Neural progenitor cell (in vitro differentiated cells): Measurements from ENCODE around the gene HFE. TPM values are rescaled to one million over a fixed set of nuclear protein-coding genes. Genes with fewer than 3 reads are reported as not detected.

ENCODE experiments used
- DNase-seq: peaks from one replicate; pipeline ENCODE4 v3.0.0-alpha.2; 2016; ENCODE audit warnings: low spot score
- H2AFZ ChIP-seq: fragments of 200-600 bp; sonication (generic); replicated peaks from 2 replicates; pipeline ENCODE4 v1.6.1; 2016; ENCODE audit warnings: antibody characterized with exemption
- H3F3A ChIP-seq: fragments of 200-600 bp; sonication (generic); 2 replicates; pipeline ENCODE4 v1.6.1; 2016; ENCODE audit warnings: antibody characterized with exemption, low read depth
- H3K27ac ChIP-seq: fragments of 200-600 bp; sonication (generic); 2 replicates; pipeline ENCODE4 v1.5.1; 2016; ENCODE audit warnings: mild to moderate bottlenecking
- H3K27me3 ChIP-seq: fragments of 200-600 bp; sonication (generic); 2 replicates; pipeline ENCODE4 v1.6.1; 2016; ENCODE audit warnings: mild to moderate bottlenecking, moderate library complexity
- H3K36me3 ChIP-seq: fragments of 200-600 bp; sonication (generic); 2 replicates; pipeline ENCODE4 v1.5.1; 2016
- H3K4me1 ChIP-seq: fragments of 200-600 bp; sonication (generic); 2 replicates; pipeline ENCODE4 v1.6.1; 2016; ENCODE audit warnings: mixed run types
- H3K4me2 ChIP-seq: fragments of 200-600 bp; sonication (generic); 2 replicates; pipeline ENCODE4 v1.6.1; 2016
- H3K4me3 ChIP-seq: fragments of 200-600 bp; sonication (generic); 2 replicates; pipeline ENCODE4 v1.5.1; 2016
- H3K79me2 ChIP-seq: fragments of 200-600 bp; sonication (generic); 2 replicates; pipeline ENCODE4 v1.6.1; 2016; ENCODE audit warnings: low read depth
- H3K9ac ChIP-seq: fragments of 200-600 bp; sonication (generic); 2 replicates; pipeline ENCODE4 v1.6.1; 2016
- H3K9me3 ChIP-seq: fragments of 200-600 bp; sonication (generic); 2 replicates; pipeline ENCODE4 v1.5.1; 2016; ENCODE audit warnings: low read depth
- H4K20me1 ChIP-seq: fragments of 200-600 bp; sonication (generic); 2 replicates; pipeline ENCODE4 v1.6.1; 2016; ENCODE audit warnings: low read depth
- H3K27ac Mint-ChIP-seq: 3 replicates; pipeline ENCODE4 v1.8.0; 2021; ENCODE audit warnings: mixed read lengths
- H3K27me3 Mint-ChIP-seq: 2 replicates; pipeline ENCODE4 v1.8.0; 2022; ENCODE audit warnings: low read depth, mild to moderate bottlenecking, inconsistent platforms, moderate library complexity, mixed read lengths; ENCODE audit not compliant: insufficient read depth
- H3K36me3 Mint-ChIP-seq: 3 replicates; pipeline ENCODE4 v1.8.0; 2021; ENCODE audit warnings: mixed read lengths
- H3K4me1 Mint-ChIP-seq: 3 replicates; pipeline ENCODE4 v1.8.0; 2021; ENCODE audit warnings: mixed read lengths
- H3K4me3 Mint-ChIP-seq: 3 replicates; pipeline ENCODE4 v1.8.0; 2021; ENCODE audit warnings: mild to moderate bottlenecking, moderate library complexity, mixed read lengths
- H3K9me3 Mint-ChIP-seq: 3 replicates; pipeline ENCODE4 v1.8.0; 2020; ENCODE audit warnings: mixed read lengths
- EZH2 ChIP-seq: fragments of 200-600 bp; sonication (generic); IDR thresholded peaks from 2 replicates; pipeline ENCODE4 v1.6.1; 2017; ENCODE audit warnings: antibody characterized with exemption, mild to moderate bottlenecking, moderate library complexity
- EZH2phosphoT487 ChIP-seq: fragments of 200-600 bp; sonication (generic); IDR thresholded peaks from 2 replicates; pipeline ENCODE4 v1.6.1; 2017; ENCODE audit warnings: antibody characterized with exemption
- total RNA-seq: library from RNA; depleted of rRNA; stranded (reverse); fragments of >200 nt; gene quantifications from 2 replicates; pipeline ENCODE4 v1.2.3, GENCODE V29; 2015; ENCODE audit warnings: low replicate concordance
- TF ChIP-seq, protein P1 (sequence below): fragments of 200-600 bp; sonication (generic); IDR thresholded peaks from 2 replicates; pipeline ENCODE4 v1.5.1; 2017; ENCODE audit warnings: antibody characterized with exemption, mild to moderate bottlenecking

The HFE gene
- total RNA-seq, 1 donor from 2014 or later, result 0.43 TPM

DNA sequence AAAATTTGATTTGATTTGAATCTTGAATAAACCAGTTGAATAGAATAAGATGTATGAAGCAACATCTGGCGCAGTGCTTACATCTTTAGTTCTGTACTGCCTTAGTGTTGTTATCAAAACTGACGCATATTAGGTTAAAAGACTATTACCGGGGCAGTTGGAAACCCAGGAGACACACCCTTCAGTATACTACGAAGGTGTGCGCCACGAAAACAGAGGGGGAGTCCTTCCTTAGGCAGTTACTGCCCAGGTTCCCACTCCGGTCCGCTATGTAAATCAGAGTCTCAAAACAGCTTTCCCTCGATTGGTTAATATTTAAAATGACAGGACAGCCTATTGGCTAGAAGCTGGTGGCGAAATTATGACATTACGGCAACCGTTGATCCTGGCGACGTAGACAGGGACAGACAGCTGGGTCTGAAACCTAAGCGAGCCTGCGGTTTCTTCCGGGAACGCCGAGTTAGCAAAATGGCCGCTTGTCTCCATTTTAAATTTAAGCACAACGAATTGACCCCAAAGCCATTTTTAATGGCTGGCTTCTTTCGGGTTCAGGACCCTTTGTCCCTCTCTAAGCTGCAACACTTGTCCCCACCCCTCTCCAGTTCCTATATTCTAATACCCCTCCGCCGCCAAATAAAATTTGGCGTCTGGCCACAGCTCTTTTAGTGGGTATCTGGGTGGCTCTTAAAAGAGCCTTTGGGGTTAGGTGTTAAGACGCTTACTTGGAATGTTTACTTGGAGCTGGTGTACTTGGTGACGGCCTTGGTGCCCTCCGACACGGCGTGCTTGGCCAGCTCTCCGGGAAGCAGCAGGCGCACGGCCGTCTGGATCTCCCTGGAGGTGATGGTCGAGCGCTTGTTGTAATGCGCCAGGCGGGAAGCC is 35.8 kb downstream of the HFE start:
- TF ChIP-seq, protein P1, sequence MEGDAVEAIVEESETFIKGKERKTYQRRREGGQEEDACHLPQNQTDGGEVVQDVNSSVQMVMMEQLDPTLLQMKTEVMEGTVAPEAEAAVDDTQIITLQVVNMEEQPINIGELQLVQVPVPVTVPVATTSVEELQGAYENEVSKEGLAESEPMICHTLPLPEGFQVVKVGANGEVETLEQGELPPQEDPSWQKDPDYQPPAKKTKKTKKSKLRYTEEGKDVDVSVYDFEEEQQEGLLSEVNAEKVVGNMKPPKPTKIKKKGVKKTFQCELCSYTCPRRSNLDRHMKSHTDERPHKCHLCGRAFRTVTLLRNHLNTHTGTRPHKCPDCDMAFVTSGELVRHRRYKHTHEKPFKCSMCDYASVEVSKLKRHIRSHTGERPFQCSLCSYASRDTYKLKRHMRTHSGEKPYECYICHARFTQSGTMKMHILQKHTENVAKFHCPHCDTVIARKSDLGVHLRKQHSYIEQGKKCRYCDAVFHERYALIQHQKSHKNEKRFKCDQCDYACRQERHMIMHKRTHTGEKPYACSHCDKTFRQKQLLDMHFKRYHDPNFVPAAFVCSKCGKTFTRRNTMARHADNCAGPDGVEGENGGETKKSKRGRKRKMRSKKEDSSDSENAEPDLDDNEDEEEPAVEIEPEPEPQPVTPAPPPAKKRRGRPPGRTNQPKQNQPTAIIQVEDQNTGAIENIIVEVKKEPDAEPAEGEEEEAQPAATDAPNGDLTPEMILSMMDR, result no peak
- H3K9ac ChIP-seq, result peak overlapping the region; percentile 18
- H4K20me1 ChIP-seq, result peaks cover 35% of the 10 kb centered on the region
- peak overlapping the region; percentile 99 for H3K27ac Mint-ChIP-seq
- H3K27ac ChIP-seq, result peak overlapping the region; percentile 83
- H3K4me2 ChIP-seq, result peak overlapping the region; percentile 73
- peaks cover 2% of the 10 kb centered on the region for H3K36me3 Mint-ChIP-seq
- DNase-seq, result peak; percentile 93
- peaks cover 26% of the 10 kb centered on the region for H3K4me1 ChIP-seq
- H3K36me3 ChIP-seq, result no peaks in the 10 kb centered on the region
- no peaks in the 10 kb centered on the region for H3K9me3 Mint-ChIP-seq
- no peaks in the 10 kb centered on the region for H3K27me3 ChIP-seq
- peaks cover 13% of the 10 kb centered on the region for H3K27me3 Mint-ChIP-seq
- peak overlapping the region; percentile 94 for H3K4me3 ChIP-seq
- H2AFZ ChIP-seq, result no peak overlapping the region
- peaks cover 30% of the 10 kb centered on the region for H3K4me1 Mint-ChIP-seq
- H3K79me2 ChIP-seq, result peaks cover 41% of the 10 kb centered on the region
- H3K4me3 Mint-ChIP-seq, result peak overlapping the region; percentile 98
- H3K9me3 ChIP-seq, result no peaks in the 10 kb centered on the region
- H3F3A ChIP-seq, result peaks cover 54% of the 10 kb centered on the region

DNA sequence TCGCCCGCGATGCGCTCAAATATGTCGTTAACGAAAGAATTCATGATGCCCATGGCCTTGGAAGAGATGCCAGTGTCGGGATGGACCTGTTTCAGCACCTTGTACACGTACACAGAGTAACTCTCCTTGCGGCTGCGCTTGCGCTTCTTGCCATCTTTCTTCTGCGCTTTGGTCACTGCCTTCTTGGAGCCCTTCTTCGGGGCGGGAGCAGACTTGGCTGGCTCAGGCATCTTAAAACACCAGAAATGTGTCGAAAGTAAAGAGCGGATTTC is 36.4 kb downstream of the HFE start:
- H3K4me3 ChIP-seq, result peak overlapping the region; percentile 94
- peak overlapping the region; percentile 99 for H3K27ac Mint-ChIP-seq
- peaks cover 35% of the 10 kb centered on the region for H4K20me1 ChIP-seq
- TF ChIP-seq, protein P1, result no peak
- no peak for TF ChIP-seq EZH2phosphoT487
- no peak for TF ChIP-seq EZH2
- H3K9me3 ChIP-seq, result no peaks in the 10 kb centered on the region
- no peaks in the 10 kb centered on the region for H3K36me3 ChIP-seq
- peaks cover 54% of the 10 kb centered on the region for H3F3A ChIP-seq
- peaks cover 2% of the 10 kb centered on the region for H3K36me3 Mint-ChIP-seq
- peak overlapping the region; percentile 98 for H3K4me3 Mint-ChIP-seq
- H3K9me3 Mint-ChIP-seq, result no peaks in the 10 kb centered on the region
- peak overlapping the region; percentile 83 for H3K27ac ChIP-seq
- no peak for DNase-seq
- peaks cover 47% of the 10 kb centered on the region for H3K79me2 ChIP-seq
- H3K27me3 ChIP-seq, result no peaks in the 10 kb centered on the region
- peaks cover 13% of the 10 kb centered on the region for H3K27me3 Mint-ChIP-seq
- H3K4me2 ChIP-seq, result peak overlapping the region; percentile 73
- peaks cover 25% of the 10 kb centered on the region for H3K4me1 ChIP-seq
- H2AFZ ChIP-seq, result no peak overlapping the region
- peaks cover 29% of the 10 kb centered on the region for H3K4me1 Mint-ChIP-seq
- peak overlapping the region; percentile 18 for H3K9ac ChIP-seq

DNA sequence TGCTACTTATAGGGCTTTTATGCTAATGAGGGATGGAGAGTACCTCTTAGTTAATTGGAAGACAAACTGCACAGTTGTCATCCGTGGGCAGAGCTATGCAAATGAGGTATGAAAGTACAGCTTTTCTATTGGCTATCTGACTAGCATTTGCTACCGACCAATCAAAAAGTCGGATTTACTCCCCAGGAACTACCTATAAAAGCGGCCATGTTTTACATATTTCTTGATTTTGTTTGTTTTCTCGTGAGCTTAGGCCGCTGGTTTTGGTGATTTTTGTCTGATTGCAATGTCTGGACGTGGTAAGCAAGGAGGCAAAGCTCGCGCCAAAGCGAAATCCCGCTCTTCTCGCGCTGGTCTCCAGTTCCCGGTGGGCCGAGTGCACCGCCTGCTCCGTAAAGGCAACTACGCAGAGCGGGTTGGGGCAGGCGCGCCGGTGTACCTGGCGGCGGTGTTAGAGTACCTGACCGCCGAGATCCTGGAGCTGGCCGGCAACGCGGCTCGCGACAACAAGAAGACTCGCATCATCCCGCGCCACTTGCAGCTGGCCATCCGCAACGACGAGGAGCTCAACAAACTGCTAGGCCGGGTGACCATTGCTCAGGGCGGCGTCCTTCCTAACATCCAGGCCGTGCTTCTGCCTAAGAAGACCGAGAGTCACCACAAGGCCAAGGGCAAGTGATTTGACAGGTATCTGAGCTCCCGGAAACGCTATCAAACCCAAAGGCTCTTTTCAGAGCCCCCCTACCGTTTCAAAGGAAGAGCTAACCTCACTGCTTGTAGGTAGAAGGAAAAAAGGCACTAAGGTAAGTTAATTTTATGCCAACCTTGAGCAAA is 36.9 kb downstream of the HFE start:
- H3K4me2 ChIP-seq, result peak overlapping the region; percentile 73
- Mint-ChIP-seq H3K27ac (peak overlapping the region; percentile 99), H3K36me3 (peaks cover 2% of the 10 kb centered on the region), H3K4me1 (peaks cover 25% of the 10 kb centered on the region), H3K27me3 (peaks cover 13% of the 10 kb centered on the region), H3K4me3 (peak overlapping the region; percentile 98), H3K9me3 (no peaks in the 10 kb centered on the region)
- H3K27me3 ChIP-seq, result no peaks in the 10 kb centered on the region
- peak overlapping the region; percentile 94 for H3K4me3 ChIP-seq
- peaks cover 35% of the 10 kb centered on the region for H4K20me1 ChIP-seq
- peak overlapping the region; percentile 77 for H3K9ac ChIP-seq
- H2AFZ ChIP-seq, result no peak overlapping the region
- H3K36me3 ChIP-seq, result no peaks in the 10 kb centered on the region
- H3K9me3 ChIP-seq, result no peaks in the 10 kb centered on the region
- H3K4me1 ChIP-seq, result peaks cover 19% of the 10 kb centered on the region
- H3F3A ChIP-seq, result peaks cover 54% of the 10 kb centered on the region
- TF ChIP-seq, protein P1, result no peak
- TF ChIP-seq EZH2phosphoT487 (no peak), EZH2 (no peak)
- DNase-seq, result peak; percentile 94
- H3K27ac ChIP-seq, result peak overlapping the region; percentile 83
- peaks cover 51% of the 10 kb centered on the region for H3K79me2 ChIP-seq
